Stomach (tissue), 9 donors: Measurements from ENCODE around the gene ASMT. TPM values are rescaled to one million over a fixed set of nuclear protein-coding genes. Genes with fewer than 3 reads are reported as not detected.

Experiments
- DNase-seq, 2 donors: peaks; one replicate each; pipeline versions ENCODE4 v3.0.0 to v3.0.0-alpha.2; 2013 to 2019
- H3K27ac ChIP-seq, 5 donors: fragments of 200-600 bp in 4 of 5; sonication (generic) in 4 of 5; one replicate each; pipeline ENCODE4 v1.5.1; 2013 to 2019; ENCODE audit warnings: mild to moderate bottlenecking in 1 of 5, moderate library complexity in 1 of 5
- H3K27me3 ChIP-seq, 3 donors: fragments of 200-600 bp; sonication (generic); one replicate each; pipeline ENCODE4 v1.5.1; 2017 to 2019; ENCODE audit warnings: mixed run types in 1 of 3
- H3K36me3 ChIP-seq, 4 donors: fragments of 200-600 bp; sonication (generic); 1 replicate in 3 of 4; 2 replicates in 1 of 4; pipeline ENCODE4 v1.5.1; 2016 to 2019
- H3K4me1 ChIP-seq, 4 donors: fragments of 200-600 bp; sonication (generic); one replicate each; pipeline ENCODE4 v1.5.1; 2016 to 2019
- H3K4me3 ChIP-seq, 4 donors: fragments of 200-600 bp; sonication (generic) in 3 of 4; one replicate each; pipeline ENCODE4 v1.5.1; 2016 to 2019; ENCODE audit warnings: mild to moderate bottlenecking in 1 of 4
- H3K9me3 ChIP-seq, 4 donors: fragments of 200-600 bp; sonication (generic); one replicate each; pipeline ENCODE4 v1.5.1; 2016 to 2019
- CTCF ChIP-seq, 7 experiments: fragments of 450-650 bp in 4 of 7; fragments of 200-600 bp in 3 of 7; sonication (generic) in 3 of 7; IDR thresholded peaks; one replicate each; pipeline ENCODE4 v1.5.1; 2016 to 2019; ENCODE audit warnings: antibody characterized with exemption in 7 of 7, control low read depth in 2 of 7, mild to moderate bottlenecking in 1 of 7
- EP300 ChIP-seq: sonication (generic); formaldehyde crosslinking; IDR thresholded peaks from one replicate; pipeline ENCODE4 v1.6.1; 2017; ENCODE audit warnings: antibody characterized with exemption
- POLR2A ChIP-seq, 4 donors: fragments of 450-650 bp; IDR thresholded peaks; one replicate each; pipeline ENCODE4 v1.6.1; 2016; ENCODE audit warnings: antibody characterized with exemption in 4 of 4, control low read depth in 2 of 4, mild to moderate bottlenecking in 1 of 4, moderate library complexity in 1 of 4
- POLR2AphosphoS5 ChIP-seq, 3 donors: sonication (generic); formaldehyde crosslinking; IDR thresholded peaks; one replicate each; pipeline ENCODE4 v1.6.1; 2016; ENCODE audit warnings: antibody characterized with exemption in 3 of 3
- WGBS, 5 donors: extraction: QIAGEN DNeasy Blood & Tissue Kit in 3 of 5; methylation state at CpG; one replicate each; pipeline versions ENCODE4 v1.1.5 to v1.1.7; 2013 to 2018; 5-methylcytosine and 5-hydroxymethylcytosine counted together
- intact Hi-C: fragments of 100-400 bp; cut with DNase I; formaldehyde crosslinking; loops from one replicate; pipeline ENCODE4 v1.15.1; 2023; ENCODE audit warnings: low total_unique reads
- polyA plus RNA-seq, 3 donors: library from polyadenylated mRNA; stranded (reverse); fragments of 200-250 nt; gene quantifications; one replicate each; pipeline ENCODE4 v1.2.3, GENCODE V29; 2013
- total RNA-seq, 5 donors: library from RNA; depleted of rRNA; stranded (reverse); fragments of >200 nt; gene quantifications; one replicate each; pipeline versions ENCODE4 v1.1.0 to v1.2.3, GENCODE V29; 2014 to 2016
- donor health status: healthy with polysubstance abuse.
- donor health status: Bipolar disorder and iron deficiency.
- donor health status: healthy.

Gene ASMT
- total and polyA plus RNA-seq, 8 donors = 0.43 TPM; not detected in 7

- H3K27me3 ChIP-seq = no peaks in the 10 kb centered on the region
- H3K9me3 ChIP-seq = peaks cover 0 to 5% (median 2%) of the 10 kb centered on the region in 4 donors
- intact Hi-C loops = no loop called here
- no peak for DNase-seq
- TF ChIP-seq POLR2AphosphoS5 (IDR thresholded peaks at IDR 0.05) (no peak), EP300 (no peak), CTCF (IDR thresholded peaks at IDR 0.05) (no peak), POLR2A (IDR thresholded peaks at IDR 0.05) (no peak)
- WGBS, 5 donors = 72 to 85% (median 73%) methylated on average over 6 of the region's 6 CpGs
- H3K27ac ChIP-seq = no peak overlapping the region
- H3K36me3 ChIP-seq = no peaks in the 10 kb centered on the region
- H3K4me3 ChIP-seq = no peak overlapping the region
- H3K4me1 ChIP-seq = no peaks in the 10 kb centered on the region
These were observed 52.7 kb downstream of the ASMT start for GRCh38 chrX:1667566-1667965.

- intact Hi-C loops = no loop called here
- DNase-seq = peak in 1 of 2 donors; percentile 30
- WGBS, 5 donors = 71 to 80% (median 77%) methylated on average over 7 of the region's 7 CpGs
These were observed 58.5 kb downstream of the ASMT start for GRCh38 chrX:1673337-1673736.

GRCh38 chrX:1676866-1677265 lies 62.0 kb downstream of the ASMT start:
- H3K4me3 ChIP-seq = no peak overlapping the region
- H3K36me3 ChIP-seq = no peaks in the 10 kb centered on the region
- DNase-seq = no peak
- H3K4me1 ChIP-seq = no peaks in the 10 kb centered on the region
- 85 to 92% (median 88%) methylated on average over 11 to 14 of the region's 14 CpGs for WGBS, 5 donors
- H3K27me3 ChIP-seq = no peaks in the 10 kb centered on the region
- TF ChIP-seq EP300 (no peak), POLR2AphosphoS5 (IDR thresholded peaks at IDR 0.05) (no peak), POLR2A (IDR thresholded peaks at IDR 0.05) (no peak), CTCF (IDR thresholded peaks at IDR 0.05) (no peak)
- no peak overlapping the region for H3K27ac ChIP-seq
- intact Hi-C loops = no loop called here
- no peaks in the 10 kb centered on the region for H3K9me3 ChIP-seq

More at GRCh38 chrX:1673337-1673736, 58.5 kb downstream of the ASMT start:
- Histone ChIP-seq H3K9me3 (no peaks in the 10 kb centered on the region), H3K36me3 (no peaks in the 10 kb centered on the region), H3K4me1 (no peaks in the 10 kb centered on the region), H3K4me3 (no peak overlapping the region), H3K27ac (no peak overlapping the region), H3K27me3 (no peaks in the 10 kb centered on the region)
- no peak for TF ChIP-seq POLR2AphosphoS5 (IDR thresholded peaks at IDR 0.05)
- peak in 5 of 7 experiments; percentile 19 to 70 (median 57) for TF ChIP-seq CTCF (IDR thresholded peaks at IDR 0.05)

GRCh38 chrX:1679238-1679637 lies 64.4 kb downstream of the ASMT start:
- H3K4me1 ChIP-seq = no peaks in the 10 kb centered on the region
- no peak for DNase-seq
- TF ChIP-seq POLR2AphosphoS5 (IDR thresholded peaks at IDR 0.05) (no peak), POLR2A (IDR thresholded peaks at IDR 0.05) (no peak), EP300 (no peak), CTCF (IDR thresholded peaks at IDR 0.05) (no peak)
- peaks cover 0 to 6% (median 0%) of the 10 kb centered on the region in 4 donors for H3K9me3 ChIP-seq
- H3K27me3 ChIP-seq = no peaks in the 10 kb centered on the region
- H3K36me3 ChIP-seq = no peaks in the 10 kb centered on the region
- no peak overlapping the region for H3K4me3 ChIP-seq
- H3K27ac ChIP-seq = no peak overlapping the region
- 56 to 64% (median 59%) methylated on average over 9 of the region's 9 CpGs for WGBS, 5 donors
- intact Hi-C loops = no loop called here
